Ovary (tissue), 3 donors: ENCODE data around the gene CLEC2A.

Source experiments
- CTCF ChIP-seq, 3 donors: fragments of 450-650 bp in 2 of 3; fragments of 200-600 bp in 1 of 3; IDR thresholded peaks; one replicate each; pipeline versions ENCODE4 v1.5.1 to v1.8.0; 2016 to 2022; ENCODE audit warnings: antibody characterized with exemption in 3 of 3, mild to moderate bottlenecking in 1 of 3
- POLR2A ChIP-seq: fragments of 450-650 bp; IDR thresholded peaks from one replicate; pipeline ENCODE4 v1.6.1; 2017; ENCODE audit warnings: antibody characterized with exemption, mild to moderate bottlenecking, moderate library complexity
- donor health status: DM: no; HTN: no; CAD: no.

GRCh38 chr12:9899209-9899608 lies 33.0 kb downstream of the CLEC2A start:
- TF ChIP-seq CTCF (IDR thresholded peaks at IDR 0.05) (no peak), POLR2A (no peak)
